ENCODE data around the gene OSBPL8.
"Not testable (repeated sequence)": the region's sequence is repeated elsewhere in the genome, so short reads cannot be mapped to it uniquely, and the experiment has no call there.

DNA sequence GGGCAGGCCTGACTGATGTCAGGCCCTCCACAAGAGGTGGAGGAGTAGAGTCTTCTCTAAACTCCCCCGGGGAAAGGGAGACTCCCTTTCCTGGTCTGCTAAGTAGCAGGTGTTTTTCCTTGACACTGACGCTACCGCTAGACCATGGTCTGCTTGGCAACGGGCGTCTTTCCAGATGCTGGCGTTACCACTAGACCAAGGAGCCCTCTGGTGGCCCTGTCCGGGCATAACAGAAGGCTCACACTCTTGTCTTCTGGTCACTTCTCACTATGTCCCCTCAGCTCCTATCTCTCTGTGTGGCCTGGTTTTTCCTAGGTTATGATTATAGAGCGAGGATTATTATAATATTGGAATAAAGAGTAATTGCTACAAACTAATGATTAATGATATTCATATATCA lies 86.7 kb downstream of the OSBPL8 start:
- not testable (repeated sequence) for TF ChIP-seq ESRRG (CRISPR knock-in tag; IDR thresholded peaks at IDR 0.05); TOX (CRISPR knock-in tag; IDR thresholded peaks at IDR 0.05; ENCODE audit: borderline replicate concordance); CSDC2 (CRISPR knock-in tag; IDR thresholded peaks at IDR 0.05); ZC3H10 (CRISPR knock-in tag; IDR thresholded peaks at IDR 0.05)
